ENCODE measurements around the gene ORC5.

Gene ORC5

DNA sequence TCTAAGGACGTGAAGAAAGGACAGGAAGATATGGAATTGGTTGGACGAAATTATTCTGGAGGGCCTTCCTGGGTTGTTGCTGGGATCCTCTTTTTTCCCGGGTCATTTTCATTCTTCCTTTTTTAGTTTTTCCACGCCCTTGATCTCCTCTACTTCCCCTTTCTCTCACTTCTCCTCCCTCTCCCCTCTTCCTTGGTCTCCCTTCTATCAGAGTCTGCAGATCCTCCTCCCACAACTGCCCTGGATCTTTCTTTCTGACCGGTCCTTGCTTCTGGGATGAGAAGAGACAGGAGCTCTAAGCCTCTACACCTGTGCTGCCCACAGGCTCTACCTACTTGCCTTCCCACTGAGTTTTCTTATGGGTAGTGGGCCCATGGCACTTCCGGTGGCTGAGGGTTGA, 114.7 kb downstream of the ORC5 start:
- TF ChIP-seq, protein P1, sequence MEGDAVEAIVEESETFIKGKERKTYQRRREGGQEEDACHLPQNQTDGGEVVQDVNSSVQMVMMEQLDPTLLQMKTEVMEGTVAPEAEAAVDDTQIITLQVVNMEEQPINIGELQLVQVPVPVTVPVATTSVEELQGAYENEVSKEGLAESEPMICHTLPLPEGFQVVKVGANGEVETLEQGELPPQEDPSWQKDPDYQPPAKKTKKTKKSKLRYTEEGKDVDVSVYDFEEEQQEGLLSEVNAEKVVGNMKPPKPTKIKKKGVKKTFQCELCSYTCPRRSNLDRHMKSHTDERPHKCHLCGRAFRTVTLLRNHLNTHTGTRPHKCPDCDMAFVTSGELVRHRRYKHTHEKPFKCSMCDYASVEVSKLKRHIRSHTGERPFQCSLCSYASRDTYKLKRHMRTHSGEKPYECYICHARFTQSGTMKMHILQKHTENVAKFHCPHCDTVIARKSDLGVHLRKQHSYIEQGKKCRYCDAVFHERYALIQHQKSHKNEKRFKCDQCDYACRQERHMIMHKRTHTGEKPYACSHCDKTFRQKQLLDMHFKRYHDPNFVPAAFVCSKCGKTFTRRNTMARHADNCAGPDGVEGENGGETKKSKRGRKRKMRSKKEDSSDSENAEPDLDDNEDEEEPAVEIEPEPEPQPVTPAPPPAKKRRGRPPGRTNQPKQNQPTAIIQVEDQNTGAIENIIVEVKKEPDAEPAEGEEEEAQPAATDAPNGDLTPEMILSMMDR (IDR thresholded peaks at IDR 0.05; ENCODE audit: low read depth, low read length): no peak
- H3K9me3 ChIP-seq: no peaks in the 10 kb centered on the region
- no peaks in the 10 kb centered on the region for H3K36me3 ChIP-seq
- no peak for DNase-seq
- no peak overlapping the region for H3K4me3 ChIP-seq (ENCODE audit: low read depth, low read length)
- H3K27me3 ChIP-seq: no peaks in the 10 kb centered on the region
- no peaks in the 10 kb centered on the region for H3K4me1 ChIP-seq

DNA sequence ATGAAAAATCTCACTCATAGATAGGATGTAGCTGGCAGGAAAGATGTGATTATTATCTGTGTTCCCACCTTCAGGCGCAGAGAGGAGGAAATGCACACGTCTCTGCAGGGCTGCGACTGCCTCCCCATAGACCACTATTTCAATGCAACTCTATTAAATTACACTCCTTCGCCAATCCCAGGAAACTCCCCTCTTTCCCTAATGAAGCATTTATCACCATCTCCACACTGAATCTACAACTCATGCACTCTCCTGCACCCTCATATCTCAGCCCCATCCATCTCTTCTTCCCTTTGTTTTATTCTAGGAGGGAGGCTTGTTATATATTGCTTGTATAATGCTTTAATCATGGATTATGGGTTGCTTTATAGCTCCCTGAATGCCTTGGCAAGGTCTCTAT, 116.6 kb downstream of the ORC5 start:
- no peak for DNase-seq
- no peak overlapping the region for H3K4me3 ChIP-seq (ENCODE audit: low read depth, low read length)
- H3K4me1 ChIP-seq: no peaks in the 10 kb centered on the region
- no peaks in the 10 kb centered on the region for H3K36me3 ChIP-seq
- H3K27me3 ChIP-seq: no peaks in the 10 kb centered on the region
- TF ChIP-seq, protein P1 (IDR thresholded peaks at IDR 0.05; ENCODE audit: low read depth, low read length): no peak
- H3K9me3 ChIP-seq: no peaks in the 10 kb centered on the region

DNA sequence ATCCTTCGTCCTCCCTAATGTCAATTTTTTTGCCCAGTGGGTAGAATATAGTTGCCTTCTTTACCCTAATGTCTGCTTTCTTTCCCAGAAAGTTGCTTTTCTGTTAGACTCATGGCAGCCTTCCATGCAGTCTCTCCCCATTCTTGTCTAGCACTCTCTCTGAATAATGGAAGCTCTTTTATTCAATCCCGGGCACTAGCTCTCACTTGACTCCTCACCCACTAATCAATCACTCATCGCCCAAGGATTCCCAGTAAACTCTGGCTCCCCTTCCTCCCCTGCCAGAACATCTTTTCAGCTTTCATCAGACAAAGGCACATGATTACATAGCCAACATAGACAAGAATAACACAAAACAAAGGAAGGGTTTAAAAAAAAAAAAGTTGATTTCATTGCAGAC, 118.2 kb downstream of the ORC5 start:
- H3K4me1 ChIP-seq: no peaks in the 10 kb centered on the region
- H3K4me3 ChIP-seq (ENCODE audit: low read depth, low read length): no peak overlapping the region
- no peaks in the 10 kb centered on the region for H3K9me3 ChIP-seq
- DNase-seq: no peak
- H3K27me3 ChIP-seq: no peaks in the 10 kb centered on the region
- TF ChIP-seq, protein P1 (IDR thresholded peaks at IDR 0.05; ENCODE audit: low read depth, low read length): no peak
- H3K36me3 ChIP-seq: no peaks in the 10 kb centered on the region

DNA sequence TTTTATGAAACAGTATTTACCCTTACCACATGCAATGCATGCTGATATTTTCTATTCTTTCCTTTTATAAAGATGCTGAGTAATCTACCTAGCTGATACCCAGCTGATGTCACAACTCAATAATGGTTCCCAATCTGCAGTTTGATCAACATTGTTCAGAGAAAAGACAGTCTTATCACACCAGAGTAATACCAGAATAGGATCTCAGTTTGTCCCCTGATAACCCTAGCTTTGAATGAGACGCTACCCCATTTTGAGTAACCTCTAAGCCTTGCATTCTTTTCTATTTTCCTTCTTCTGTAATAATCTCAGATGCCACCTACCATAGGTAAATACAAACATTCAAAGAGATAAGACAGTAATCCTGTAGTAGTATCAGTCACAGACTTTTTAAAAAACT, 118.8 kb downstream of the ORC5 start:
- Histone ChIP-seq H3K4me3 (ENCODE audit: low read depth, low read length) (no peak overlapping the region), H3K36me3 (no peaks in the 10 kb centered on the region), H3K9me3 (no peaks in the 10 kb centered on the region), H3K27me3 (no peaks in the 10 kb centered on the region), H3K4me1 (no peaks in the 10 kb centered on the region)
- DNase-seq: no peak
- TF ChIP-seq, protein P1 (IDR thresholded peaks at IDR 0.05; ENCODE audit: low read depth, low read length): no peak
